ENCODE results near the gene FBLIM1. TPM values are rescaled to one million over a fixed set of nuclear protein-coding genes. Genes with fewer than 3 reads are reported as not detected.
A peak's percentile ranks its signal among the peaks of the same experiment; 100 is the strongest.

FBLIM1 gene
- total RNA-seq, 4 donors from 2014 or later: 140 to 411 (median 311) TPM

DNA sequence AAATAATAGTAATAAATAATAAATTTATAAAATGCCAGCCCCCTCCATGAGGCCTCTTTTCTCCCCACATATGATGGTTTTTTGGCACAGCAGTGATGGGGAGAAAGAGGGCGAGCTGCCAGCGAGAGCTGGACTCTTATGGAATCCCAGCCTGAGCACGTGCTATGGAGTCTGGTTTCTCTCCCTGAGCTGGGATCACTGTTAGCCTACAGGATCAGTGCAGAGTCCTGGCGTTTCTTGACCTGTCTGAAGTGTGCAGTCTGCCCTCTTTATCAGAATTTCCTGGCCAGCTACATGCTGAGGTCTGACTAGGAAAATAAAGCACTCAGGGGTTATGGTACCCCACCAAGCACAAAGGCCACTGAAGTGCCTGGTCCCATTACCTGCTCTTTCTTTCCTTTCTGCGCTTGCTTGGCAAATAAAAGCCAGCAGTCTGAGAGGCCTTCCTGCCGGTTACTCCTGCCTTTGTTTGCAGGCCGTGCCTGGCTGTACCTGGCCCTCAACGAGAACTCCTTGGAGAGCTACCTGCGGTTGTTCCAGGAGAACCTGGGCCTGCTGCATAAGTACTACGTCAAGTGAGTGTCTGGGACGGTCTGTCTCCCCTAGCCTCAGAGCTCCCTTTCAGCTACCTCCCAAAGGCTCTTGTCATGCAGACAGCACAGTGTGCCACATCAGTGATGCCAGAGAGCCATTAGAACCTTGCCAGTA, 41.0 kb upstream of the FBLIM1 start:
- H3K4me3 ChIP-seq: no peak overlapping the region
- no peak for TF ChIP-seq POLR2A (IDR thresholded peaks at IDR 0.05)
- TF ChIP-seq POLR2AphosphoS5 (IDR thresholded peaks at IDR 0.05): no peak
- TF ChIP-seq, protein P1, sequence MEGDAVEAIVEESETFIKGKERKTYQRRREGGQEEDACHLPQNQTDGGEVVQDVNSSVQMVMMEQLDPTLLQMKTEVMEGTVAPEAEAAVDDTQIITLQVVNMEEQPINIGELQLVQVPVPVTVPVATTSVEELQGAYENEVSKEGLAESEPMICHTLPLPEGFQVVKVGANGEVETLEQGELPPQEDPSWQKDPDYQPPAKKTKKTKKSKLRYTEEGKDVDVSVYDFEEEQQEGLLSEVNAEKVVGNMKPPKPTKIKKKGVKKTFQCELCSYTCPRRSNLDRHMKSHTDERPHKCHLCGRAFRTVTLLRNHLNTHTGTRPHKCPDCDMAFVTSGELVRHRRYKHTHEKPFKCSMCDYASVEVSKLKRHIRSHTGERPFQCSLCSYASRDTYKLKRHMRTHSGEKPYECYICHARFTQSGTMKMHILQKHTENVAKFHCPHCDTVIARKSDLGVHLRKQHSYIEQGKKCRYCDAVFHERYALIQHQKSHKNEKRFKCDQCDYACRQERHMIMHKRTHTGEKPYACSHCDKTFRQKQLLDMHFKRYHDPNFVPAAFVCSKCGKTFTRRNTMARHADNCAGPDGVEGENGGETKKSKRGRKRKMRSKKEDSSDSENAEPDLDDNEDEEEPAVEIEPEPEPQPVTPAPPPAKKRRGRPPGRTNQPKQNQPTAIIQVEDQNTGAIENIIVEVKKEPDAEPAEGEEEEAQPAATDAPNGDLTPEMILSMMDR (IDR thresholded peaks at IDR 0.05): no peak
- TF ChIP-seq EP300 (IDR thresholded peaks at IDR 0.05; ENCODE audit: low read depth): no peak
- H3K4me1 ChIP-seq: peaks cover 0 to 23% (median 8%) of the 10 kb centered on the region in 4 donors
- intact Hi-C loops (cut with DNase I; ENCODE audit: low total_unique reads) (no loop called here), in situ Hi-C loops (cut with MboI; ENCODE audit: low pct_ligation_motif_present in 1 of 4, low pct_unique_long_range_greater_than_20kb in 1 of 4, low sequenced_read_pairs in 3 of 4) (no loop called here)
- WGBS, 2 donors (ENCODE audit: low coverage in 1 of 2): 82 to 84% methylated on average over 9 to 11 of the region's 11 CpGs
- no peaks in the 10 kb centered on the region for H3K9me3 ChIP-seq
- no peak for DNase-seq
- peaks cover 0 to 42% (median 10%) of the 10 kb centered on the region in 4 donors for H3K36me3 ChIP-seq
- no peaks in the 10 kb centered on the region for H3K27me3 ChIP-seq
- H3K27ac ChIP-seq: peak overlapping the region in 3 of 4 donors; percentile 21 to 69 (median 44)

DNA sequence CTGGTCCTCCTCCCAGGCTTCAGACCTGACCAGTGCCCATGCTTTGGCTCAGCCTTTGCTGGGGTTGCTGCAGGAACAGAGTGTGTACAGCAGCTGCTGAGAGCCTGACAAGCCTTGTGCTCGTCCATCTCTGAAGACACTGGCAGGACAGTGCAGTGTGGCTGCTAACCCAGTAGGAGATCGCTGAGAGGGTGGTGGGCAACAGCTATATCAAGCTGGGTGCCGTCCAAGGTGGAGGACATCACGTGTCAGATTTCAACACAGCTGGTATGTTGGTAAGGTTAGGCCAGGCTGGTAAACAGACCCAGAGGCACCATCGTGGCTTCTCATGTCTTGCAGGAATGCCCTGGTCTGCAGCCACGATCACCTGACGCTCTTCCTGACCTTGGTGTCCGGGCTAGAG, 40.4 kb upstream of the FBLIM1 start:
- H3K36me3 ChIP-seq: peaks cover 0 to 42% (median 10%) of the 10 kb centered on the region in 4 donors
- DNase-seq: no peak
- TF ChIP-seq, protein P1 (IDR thresholded peaks at IDR 0.05): no peak
- TF ChIP-seq POLR2AphosphoS5 (IDR thresholded peaks at IDR 0.05): no peak
- TF ChIP-seq EP300 (IDR thresholded peaks at IDR 0.05; ENCODE audit: low read depth): no peak
- TF ChIP-seq POLR2A (IDR thresholded peaks at IDR 0.05): no peak
- peaks cover 0 to 23% (median 8%) of the 10 kb centered on the region in 4 donors for H3K4me1 ChIP-seq
- no peaks in the 10 kb centered on the region for H3K9me3 ChIP-seq
- no peaks in the 10 kb centered on the region for H3K27me3 ChIP-seq
- no peak overlapping the region for H3K4me3 ChIP-seq
- WGBS, 2 donors (ENCODE audit: low coverage in 1 of 2): 94% methylated on average over 8 of the region's 8 CpGs; no CpG with 5 or more reads in 1 of the 2 donors
- peak overlapping the region in 3 of 4 donors; percentile 21 to 69 (median 44) for H3K27ac ChIP-seq
- intact Hi-C loops (cut with DNase I; ENCODE audit: low total_unique reads): no loop called here
- in situ Hi-C loops (cut with MboI; ENCODE audit: low pct_ligation_motif_present in 1 of 4, low pct_unique_long_range_greater_than_20kb in 1 of 4, low sequenced_read_pairs in 3 of 4): no loop called here

GRCh38 chr1:15719381-15720120, 39.0 kb upstream of the FBLIM1 start:
- Histone ChIP-seq H3K27ac (no peak overlapping the region), H3K36me3 (peaks cover 0 to 42% (median 10%) of the 10 kb centered on the region in 4 donors), H3K9me3 (no peaks in the 10 kb centered on the region), H3K4me3 (no peak overlapping the region), H3K4me1 (peaks cover 0 to 14% (median 5%) of the 10 kb centered on the region in 4 donors), H3K27me3 (no peaks in the 10 kb centered on the region)
- 87 to 89% methylated on average over 7 to 12 of the region's 12 CpGs for WGBS, 2 donors (ENCODE audit: low coverage in 1 of 2)
- no peak for DNase-seq
- intact Hi-C loops (cut with DNase I; ENCODE audit: low total_unique reads): no loop called here
- no peak for TF ChIP-seq POLR2AphosphoS5 (IDR thresholded peaks at IDR 0.05)
- TF ChIP-seq EP300 (IDR thresholded peaks at IDR 0.05; ENCODE audit: low read depth): no peak
- no peak for TF ChIP-seq POLR2A (IDR thresholded peaks at IDR 0.05)
- TF ChIP-seq, protein P1 (IDR thresholded peaks at IDR 0.05): no peak
- in situ Hi-C loops (cut with MboI; ENCODE audit: low pct_ligation_motif_present in 1 of 4, low pct_unique_long_range_greater_than_20kb in 1 of 4, low sequenced_read_pairs in 3 of 4): no loop called here

GRCh38 chr1:15720861-15721260, 37.7 kb upstream of the FBLIM1 start:
- H3K9me3 ChIP-seq: no peaks in the 10 kb centered on the region
- WGBS, 2 donors (ENCODE audit: low coverage in 1 of 2): 100% methylated on average over 3 of the region's 3 CpGs; no CpG with 5 or more reads in 1 of the 2 donors
- peaks cover 0 to 6% (median 0%) of the 10 kb centered on the region in 4 donors for H3K4me1 ChIP-seq
- intact Hi-C loops (cut with DNase I; ENCODE audit: low total_unique reads) (no loop called here), in situ Hi-C loops (cut with MboI; ENCODE audit: low pct_ligation_motif_present in 1 of 4, low pct_unique_long_range_greater_than_20kb in 1 of 4, low sequenced_read_pairs in 3 of 4) (no loop called here)
- TF ChIP-seq POLR2AphosphoS5 (IDR thresholded peaks at IDR 0.05) (no peak), EP300 (IDR thresholded peaks at IDR 0.05; ENCODE audit: low read depth) (no peak), POLR2A (IDR thresholded peaks at IDR 0.05) (no peak)
- TF ChIP-seq, protein P1 (IDR thresholded peaks at IDR 0.05): no peak
- H3K27ac ChIP-seq: no peak overlapping the region
- H3K4me3 ChIP-seq: no peak overlapping the region
- H3K27me3 ChIP-seq: no peaks in the 10 kb centered on the region
- DNase-seq: no peak
- peaks cover 0 to 50% (median 13%) of the 10 kb centered on the region in 4 donors for H3K36me3 ChIP-seq
